ENCODE data around the gene UCHL3.

The UCHL3 gene

GRCh38 chr13:75550159-75550567 is 572 bp downstream of the UCHL3 start:
- DNase-seq (ENCODE audit: low read depth): no peak

GRCh38 chr13:75554464-75554863 is 4.9 kb downstream of the UCHL3 start:
- DNase-seq (ENCODE audit: low read depth): no peak

GRCh38 chr13:75554981-75555380 is 5.4 kb downstream of the UCHL3 start:
- no peak for DNase-seq (ENCODE audit: low read depth)

- no peak for DNase-seq (ENCODE audit: low read depth)
Observed at GRCh38 chr13:75555836-75556235, 6.2 kb downstream of the UCHL3 start.

GRCh38 chr13:75556961-75557360 is 7.4 kb downstream of the UCHL3 start:
- DNase-seq (ENCODE audit: low read depth): no peak

GRCh38 chr13:75558145-75558840 is 8.7 kb downstream of the UCHL3 start:
- no peak for DNase-seq (ENCODE audit: low read depth)

- DNase-seq (ENCODE audit: low read depth): no peak
Observed at GRCh38 chr13:75566658-75567057, 17.1 kb downstream of the UCHL3 start.

- DNase-seq (ENCODE audit: low read depth): no peak
Observed at GRCh38 chr13:75569576-75569975, 20.0 kb downstream of the UCHL3 start.

- DNase-seq (ENCODE audit: low read depth): no peak
Observed at GRCh38 chr13:75579529-75579928, 29.9 kb downstream of the UCHL3 start.

GRCh38 chr13:75581874-75582640 is 32.5 kb downstream of the UCHL3 start:
- DNase-seq (ENCODE audit: low read depth): no peak

GRCh38 chr13:75583091-75583490 is 33.5 kb downstream of the UCHL3 start:
- DNase-seq (ENCODE audit: low read depth): no peak

- DNase-seq (ENCODE audit: low read depth): no peak
Observed at GRCh38 chr13:75585153-75585552, 35.6 kb downstream of the UCHL3 start.

GRCh38 chr13:75587679-75588078 is 38.1 kb downstream of the UCHL3 start:
- no peak for DNase-seq (ENCODE audit: low read depth)

GRCh38 chr13:75596657-75597182 is 47.1 kb downstream of the UCHL3 start:
- DNase-seq (ENCODE audit: low read depth): no peak

- DNase-seq (ENCODE audit: low read depth): no peak
Observed at GRCh38 chr13:75600371-75600770, 50.8 kb downstream of the UCHL3 start.

GRCh38 chr13:75603038-75603437 is 53.4 kb downstream of the UCHL3 start:
- DNase-seq (ENCODE audit: low read depth): no peak

GRCh38 chr13:75607447-75607846 is 57.9 kb downstream of the UCHL3 start:
- no peak for DNase-seq (ENCODE audit: low read depth)

- DNase-seq (ENCODE audit: low read depth): no peak
Observed at GRCh38 chr13:75610466-75610865, 60.9 kb downstream of the UCHL3 start.

GRCh38 chr13:75612354-75612753 is 62.8 kb downstream of the UCHL3 start:
- DNase-seq (ENCODE audit: low read depth): no peak

- no peak for DNase-seq (ENCODE audit: low read depth)
Observed at GRCh38 chr13:75617230-75617629, 67.6 kb downstream of the UCHL3 start.

- no peak for DNase-seq (ENCODE audit: low read depth)
Observed at GRCh38 chr13:75618308-75618707, 68.7 kb downstream of the UCHL3 start.

- no peak for DNase-seq (ENCODE audit: low read depth)
Observed at GRCh38 chr13:75620020-75620419, 70.4 kb downstream of the UCHL3 start.

GRCh38 chr13:75621147-75621546 is 71.6 kb downstream of the UCHL3 start:
- no peak for DNase-seq (ENCODE audit: low read depth)

Measured in stimulated activated CD8-positive, alpha-beta memory T cell treated with anti-CD3 and anti-CD28 coated beads, Interleukin-7, amount 100 ng/mL, for 24 hours (primary cell).